Panc1 (cell line): ENCODE results near the gene RGL4. TPM values are rescaled to one million over a fixed set of nuclear protein-coding genes. Genes with fewer than 3 reads are reported as not detected.

Source experiments
- ATAC-seq: fragments of 200-7000 bp; cut with Tn5 transposase; 2 replicates; pipeline ENCODE4 v1.9.1; 2020; ENCODE audit warnings: mild to moderate bottlenecking, moderate library complexity
- BruUV-seq: library from RNA; stranded (reverse); fragments of 400-500 nt; replicated peaks from 2 replicates; lab custom pipeline; 2021; lab: Mats Ljungman, UMichigan
- CTCF ChIA-PET: fragments of 300-600 bp; sonication (Branson Sonifier 250); formaldehyde crosslinking; loops from one replicate; lab custom pipeline; 2022; ENCODE audit warnings: antibody characterized with exemption; lab: Charles Lee
- POLR2A ChIA-PET: fragments of 300-600 bp; sonication (Branson Sonifier 250); formaldehyde crosslinking; loops from one replicate; lab custom pipeline; 2022; ENCODE audit warnings: antibody characterized with exemption; lab: Charles Lee
- DNase-seq: peaks from one replicate; pipeline ENCODE4 v3.0.0-alpha.2; 2010; ENCODE audit warnings: low read depth, low spot score
- H3K27ac ChIP-seq: 2 replicates; pipeline ENCODE4 v1.5.1; 2011; ENCODE audit warnings: mild to moderate bottlenecking, low read length, inconsistent platforms
- H3K27me3 ChIP-seq: fragments of 200-500 bp; sonication (Bioruptor generic); 2 replicates; pipeline ENCODE4 v1.6.0; 2014; ENCODE audit warnings: low read length, inconsistent platforms; ENCODE audit not compliant: control insufficient read depth, insufficient read depth
- H3K36me3 ChIP-seq: fragments of 200-500 bp; sonication (Bioruptor generic); 2 replicates; pipeline ENCODE4 v1.5.1; 2014; ENCODE audit warnings: inconsistent platforms, mild to moderate bottlenecking, low read length, moderate library complexity; ENCODE audit not compliant: control insufficient read depth, insufficient read depth
- H3K4me1 ChIP-seq: 2 replicates; pipeline ENCODE4 v1.5.1; 2011; ENCODE audit warnings: inconsistent platforms, mild to moderate bottlenecking, low read length, moderate library complexity; ENCODE audit not compliant: control insufficient read depth, insufficient read depth
- H3K4me3 ChIP-seq, 2 experiments: 2 replicates each; pipeline ENCODE4 v1.5.1; 2011 to 2012; ENCODE audit warnings: low read depth in 2 of 2, low read length in 2 of 2, mild to moderate bottlenecking in 2 of 2, inconsistent platforms in 1 of 2, moderate library complexity in 1 of 2
- H3K9me3 ChIP-seq: fragments of 200-500 bp; sonication (Bioruptor generic); 2 replicates; pipeline ENCODE4 v1.5.1; 2014; ENCODE audit warnings: low read depth, mild to moderate bottlenecking, inconsistent platforms, low read length, moderate library complexity; ENCODE audit not compliant: control insufficient read depth, insufficient read depth
- POLR2AphosphoS5 ChIP-seq: IDR thresholded peaks from 2 replicates; pipeline ENCODE4 v1.6.1; 2012; ENCODE audit warnings: mild to moderate bottlenecking, low read depth, low read length, moderate library complexity
- SIN3A ChIP-seq: IDR thresholded peaks from 2 replicates; pipeline ENCODE4 v1.6.1; 2012; ENCODE audit warnings: low read depth, mild to moderate bottlenecking, low read length, moderate library complexity, borderline replicate concordance; ENCODE audit not compliant: insufficient read depth
- TCF7L2 ChIP-seq: IDR thresholded peaks from 2 replicates; pipeline ENCODE4 v1.6.1; 2011; ENCODE audit warnings: mild to moderate bottlenecking, low read depth, low read length, inconsistent platforms
- in situ Hi-C: cut with HindIII; loops from 2 replicates; pipeline ENCODE4 v1.10.0; 2016; ENCODE audit warnings: low sequenced_read_pairs, low pct_unique_long_range_greater_than_20kb
- intact Hi-C: fragments of 100-400 bp; cut with micrococcal nuclease; formaldehyde crosslinking; loops from one replicate; pipeline ENCODE4 v1.10.0; 2022; ENCODE audit not compliant: unreplicated experiment
- total RNA-seq: library from RNA; stranded (reverse); gene quantifications from one replicate; pipeline ENCODE4 v1.2.1, GENCODE V29; 2021; ENCODE audit not compliant: unreplicated experiment
- TF ChIP-seq, protein P1 (sequence below), 2 experiments: IDR thresholded peaks; 2 replicates each; pipeline ENCODE4 v1.6.1; 2011 to 2012; ENCODE audit warnings: low read depth in 2 of 2, control low read depth in 1 of 2, low read length in 1 of 2, mild to moderate bottlenecking in 1 of 2, moderate library complexity in 1 of 2; ENCODE audit not compliant: insufficient read depth in 1 of 2
- TF ChIP-seq, protein P2 (sequence below): fragments of 450-650 bp; IDR thresholded peaks from 2 replicates; pipeline ENCODE4 v1.5.1; 2017; ENCODE audit warnings: mild to moderate bottlenecking

The RGL4 gene
- total RNA-seq, 1 experiment from 2014 or later = not detected

DNA sequence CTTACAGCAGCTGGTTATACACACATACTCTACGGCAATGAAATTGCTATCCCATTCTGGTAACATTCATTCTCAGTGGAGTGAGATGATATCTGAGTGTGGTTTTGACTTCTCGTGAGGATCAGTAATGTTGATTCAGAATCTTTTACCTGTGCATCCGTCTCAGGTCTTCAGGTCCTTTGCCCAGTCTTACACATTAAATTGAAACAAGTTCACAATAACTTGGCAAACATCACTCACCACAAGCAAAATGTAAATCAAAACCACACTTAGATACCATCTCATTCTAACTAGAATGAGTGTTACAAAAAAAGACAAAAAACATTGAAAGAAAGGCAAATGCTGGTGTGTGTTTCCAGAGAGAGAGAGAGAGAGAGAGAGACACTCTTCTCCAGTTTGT lies 14.0 kb downstream of the RGL4 start:
- intact Hi-C loops = no loop called here
- no peak for DNase-seq
- in situ Hi-C loops = no loop called here
- no peak overlapping the region for H3K4me3 ChIP-seq
- no peaks in the 10 kb centered on the region for H3K27me3 ChIP-seq
- TF ChIP-seq, protein P1, sequence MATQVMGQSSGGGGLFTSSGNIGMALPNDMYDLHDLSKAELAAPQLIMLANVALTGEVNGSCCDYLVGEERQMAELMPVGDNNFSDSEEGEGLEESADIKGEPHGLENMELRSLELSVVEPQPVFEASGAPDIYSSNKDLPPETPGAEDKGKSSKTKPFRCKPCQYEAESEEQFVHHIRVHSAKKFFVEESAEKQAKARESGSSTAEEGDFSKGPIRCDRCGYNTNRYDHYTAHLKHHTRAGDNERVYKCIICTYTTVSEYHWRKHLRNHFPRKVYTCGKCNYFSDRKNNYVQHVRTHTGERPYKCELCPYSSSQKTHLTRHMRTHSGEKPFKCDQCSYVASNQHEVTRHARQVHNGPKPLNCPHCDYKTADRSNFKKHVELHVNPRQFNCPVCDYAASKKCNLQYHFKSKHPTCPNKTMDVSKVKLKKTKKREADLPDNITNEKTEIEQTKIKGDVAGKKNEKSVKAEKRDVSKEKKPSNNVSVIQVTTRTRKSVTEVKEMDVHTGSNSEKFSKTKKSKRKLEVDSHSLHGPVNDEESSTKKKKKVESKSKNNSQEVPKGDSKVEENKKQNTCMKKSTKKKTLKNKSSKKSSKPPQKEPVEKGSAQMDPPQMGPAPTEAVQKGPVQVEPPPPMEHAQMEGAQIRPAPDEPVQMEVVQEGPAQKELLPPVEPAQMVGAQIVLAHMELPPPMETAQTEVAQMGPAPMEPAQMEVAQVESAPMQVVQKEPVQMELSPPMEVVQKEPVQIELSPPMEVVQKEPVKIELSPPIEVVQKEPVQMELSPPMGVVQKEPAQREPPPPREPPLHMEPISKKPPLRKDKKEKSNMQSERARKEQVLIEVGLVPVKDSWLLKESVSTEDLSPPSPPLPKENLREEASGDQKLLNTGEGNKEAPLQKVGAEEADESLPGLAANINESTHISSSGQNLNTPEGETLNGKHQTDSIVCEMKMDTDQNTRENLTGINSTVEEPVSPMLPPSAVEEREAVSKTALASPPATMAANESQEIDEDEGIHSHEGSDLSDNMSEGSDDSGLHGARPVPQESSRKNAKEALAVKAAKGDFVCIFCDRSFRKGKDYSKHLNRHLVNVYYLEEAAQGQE (IDR thresholded peaks at IDR 0.05; ENCODE audit: insufficient read depth in 1 of 2, low read depth in 2 of 2, low read length in 1 of 2) = no peak
- TF ChIP-seq POLR2AphosphoS5 = no peak
- CTCF ChIA-PET = no interaction called here
- peaks cover 2% of the 10 kb centered on the region; the same call in 1 of the 2 replicates for H3K36me3 ChIP-seq
- POLR2A ChIA-PET = no interaction called here
- no peak for ATAC-seq
- BruUV-seq = no TSS peak
- no peaks in the 10 kb centered on the region for H3K4me1 ChIP-seq
- H3K9me3 ChIP-seq = no peaks in the 10 kb centered on the region
- no peak overlapping the region for H3K27ac ChIP-seq

DNA sequence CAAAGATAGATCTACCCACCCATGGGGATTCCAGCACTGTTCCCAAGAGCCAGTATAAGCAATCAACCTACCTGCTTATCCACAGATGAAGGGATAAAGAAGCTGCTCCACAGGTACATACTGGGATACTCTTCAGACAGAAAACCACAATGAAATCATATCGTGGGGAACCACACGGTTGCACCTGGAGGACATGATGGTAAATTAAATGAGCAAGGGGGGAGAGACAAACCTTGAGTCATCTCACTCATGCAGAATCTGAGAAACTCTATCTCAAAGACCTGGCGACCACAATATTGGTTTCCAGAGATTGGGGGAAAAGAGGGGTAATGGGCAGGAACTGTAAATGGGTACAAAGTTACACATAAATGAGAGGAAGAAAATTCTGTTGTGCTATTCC lies 14.5 kb downstream of the RGL4 start:
- no peak for DNase-seq
- Histone ChIP-seq H3K27ac (no peak overlapping the region), H3K27me3 (no peaks in the 10 kb centered on the region), H3K9me3 (no peaks in the 10 kb centered on the region), H3K4me3 (no peak overlapping the region), H3K4me1 (no peaks in the 10 kb centered on the region), H3K36me3 (peaks cover 2% of the 10 kb centered on the region; the same call in 1 of the 2 replicates)
- in situ Hi-C loops = no loop called here
- ChIA-PET POLR2A (no interaction called here), CTCF (no interaction called here)
- intact Hi-C loops = no loop called here
- no TSS peak for BruUV-seq
- TF ChIP-seq, protein P2, sequence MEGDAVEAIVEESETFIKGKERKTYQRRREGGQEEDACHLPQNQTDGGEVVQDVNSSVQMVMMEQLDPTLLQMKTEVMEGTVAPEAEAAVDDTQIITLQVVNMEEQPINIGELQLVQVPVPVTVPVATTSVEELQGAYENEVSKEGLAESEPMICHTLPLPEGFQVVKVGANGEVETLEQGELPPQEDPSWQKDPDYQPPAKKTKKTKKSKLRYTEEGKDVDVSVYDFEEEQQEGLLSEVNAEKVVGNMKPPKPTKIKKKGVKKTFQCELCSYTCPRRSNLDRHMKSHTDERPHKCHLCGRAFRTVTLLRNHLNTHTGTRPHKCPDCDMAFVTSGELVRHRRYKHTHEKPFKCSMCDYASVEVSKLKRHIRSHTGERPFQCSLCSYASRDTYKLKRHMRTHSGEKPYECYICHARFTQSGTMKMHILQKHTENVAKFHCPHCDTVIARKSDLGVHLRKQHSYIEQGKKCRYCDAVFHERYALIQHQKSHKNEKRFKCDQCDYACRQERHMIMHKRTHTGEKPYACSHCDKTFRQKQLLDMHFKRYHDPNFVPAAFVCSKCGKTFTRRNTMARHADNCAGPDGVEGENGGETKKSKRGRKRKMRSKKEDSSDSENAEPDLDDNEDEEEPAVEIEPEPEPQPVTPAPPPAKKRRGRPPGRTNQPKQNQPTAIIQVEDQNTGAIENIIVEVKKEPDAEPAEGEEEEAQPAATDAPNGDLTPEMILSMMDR = no peak
- TF ChIP-seq TCF7L2 = no peak
- TF ChIP-seq, protein P1 (IDR thresholded peaks at IDR 0.05; ENCODE audit: insufficient read depth in 1 of 2, low read depth in 2 of 2, low read length in 1 of 2) = no peak
- no peak for TF ChIP-seq POLR2AphosphoS5
- no peak for TF ChIP-seq SIN3A
- no peak for ATAC-seq
